Liver (tissue), 3 donors: Measurements from ENCODE around the gene CREB5.

ENCODE experiments used
- CTCF ChIP-seq: fragments of 150-350 bp; IDR thresholded peaks from 2 replicates; pipeline ENCODE4 v1.5.1; 2017; ENCODE audit warnings: improper control_type of control experiment, low read depth, low read length; ENCODE audit not compliant: missing input control
- FOXA1 ChIP-seq: IDR thresholded peaks from 2 replicates; pipeline ENCODE4 v1.6.1; 2016; ENCODE audit warnings: antibody characterized with exemption
- GABPA ChIP-seq, 2 donors: IDR thresholded peaks in 1 of 2; conservative IDR thresholded peaks in 1 of 2; 2 replicates each; pipeline ENCODE4 v1.6.1; 2016; ENCODE audit warnings: antibody characterized with exemption in 2 of 2, mild to moderate bottlenecking in 1 of 2, moderate library complexity in 1 of 2
- SP1 ChIP-seq: IDR thresholded peaks from 2 replicates; pipeline ENCODE4 v1.6.1; 2018; ENCODE audit warnings: antibody characterized with exemption, mild to moderate bottlenecking
- YY1 ChIP-seq: IDR thresholded peaks from 2 replicates; pipeline ENCODE4 v1.6.1; 2016; ENCODE audit warnings: antibody characterized with exemption, mild to moderate bottlenecking
- donor health status: healthy.
- donor health status: healthy.

- no peak for TF ChIP-seq YY1
- no peak for TF ChIP-seq FOXA1
- no peak for TF ChIP-seq CTCF
- TF ChIP-seq GABPA (IDR thresholded peaks at IDR 0.05 in 1 of 2, conservative IDR thresholded peaks at IDR 0.05 in 1 of 2): no peak
- no peak for TF ChIP-seq SP1
These were observed 336.0 kb downstream of the CREB5 start for GRCh38 chr7:28748346-28748745.
